ENCODE data around the gene THSD4. TPM values are rescaled to one million over a fixed set of nuclear protein-coding genes. Genes with fewer than 3 reads are reported as not detected.
A peak's percentile ranks its signal among the peaks of the same experiment; 100 is the strongest.

THSD4 gene
- total RNA-seq, 4 donors from 2014 or later = 10.7 to 59.5 (median 49.0) TPM

DNA sequence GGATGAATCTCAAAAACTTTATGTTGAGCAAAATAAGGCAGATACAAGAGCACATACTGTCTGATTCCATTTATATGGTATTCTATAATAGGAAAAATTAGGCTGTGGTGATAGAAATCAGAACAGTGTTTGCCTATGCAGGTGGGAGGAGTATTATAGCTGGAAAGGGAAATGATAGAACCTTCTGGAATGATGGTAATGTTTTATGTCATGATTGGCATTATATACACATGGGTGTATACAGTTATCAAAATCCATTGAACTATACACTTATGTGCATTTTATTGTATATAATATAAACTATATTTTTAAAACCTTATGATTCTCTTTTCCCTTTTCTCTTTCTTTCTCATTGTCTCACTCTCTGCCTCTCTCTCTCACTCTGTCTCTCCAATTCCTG, 156.1 kb downstream of the THSD4 start:
- TF ChIP-seq, protein P1, sequence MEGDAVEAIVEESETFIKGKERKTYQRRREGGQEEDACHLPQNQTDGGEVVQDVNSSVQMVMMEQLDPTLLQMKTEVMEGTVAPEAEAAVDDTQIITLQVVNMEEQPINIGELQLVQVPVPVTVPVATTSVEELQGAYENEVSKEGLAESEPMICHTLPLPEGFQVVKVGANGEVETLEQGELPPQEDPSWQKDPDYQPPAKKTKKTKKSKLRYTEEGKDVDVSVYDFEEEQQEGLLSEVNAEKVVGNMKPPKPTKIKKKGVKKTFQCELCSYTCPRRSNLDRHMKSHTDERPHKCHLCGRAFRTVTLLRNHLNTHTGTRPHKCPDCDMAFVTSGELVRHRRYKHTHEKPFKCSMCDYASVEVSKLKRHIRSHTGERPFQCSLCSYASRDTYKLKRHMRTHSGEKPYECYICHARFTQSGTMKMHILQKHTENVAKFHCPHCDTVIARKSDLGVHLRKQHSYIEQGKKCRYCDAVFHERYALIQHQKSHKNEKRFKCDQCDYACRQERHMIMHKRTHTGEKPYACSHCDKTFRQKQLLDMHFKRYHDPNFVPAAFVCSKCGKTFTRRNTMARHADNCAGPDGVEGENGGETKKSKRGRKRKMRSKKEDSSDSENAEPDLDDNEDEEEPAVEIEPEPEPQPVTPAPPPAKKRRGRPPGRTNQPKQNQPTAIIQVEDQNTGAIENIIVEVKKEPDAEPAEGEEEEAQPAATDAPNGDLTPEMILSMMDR (IDR thresholded peaks at IDR 0.05) = no peak
- no peak for TF ChIP-seq POLR2A (IDR thresholded peaks at IDR 0.05)
- Histone ChIP-seq H3K27ac (no peak overlapping the region), H3K4me3 (no peak overlapping the region), H3K36me3 (no peaks in the 10 kb centered on the region), H3K27me3 (no peaks in the 10 kb centered on the region), H3K9me3 (no peaks in the 10 kb centered on the region), H3K4me1 (no peaks in the 10 kb centered on the region)
- DNase-seq = no peak

DNA sequence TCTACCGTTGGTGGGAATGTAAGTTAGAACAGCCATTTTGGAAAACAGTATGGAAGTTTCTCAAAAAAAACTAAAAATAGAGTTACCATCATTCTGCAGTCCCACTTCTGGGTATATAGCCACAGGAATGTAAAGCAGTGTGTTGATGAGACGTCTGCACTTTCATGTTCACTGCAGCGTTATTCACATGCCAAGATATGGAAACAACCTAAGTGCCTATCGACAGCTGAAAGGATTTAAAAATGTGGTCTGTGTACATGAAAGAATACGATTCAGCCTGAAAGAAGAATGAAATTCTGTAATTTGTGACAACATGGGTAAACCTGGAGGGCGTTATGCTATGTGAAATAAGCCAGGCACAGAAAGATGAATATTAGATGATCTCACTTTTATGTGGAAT, 157.7 kb downstream of the THSD4 start:
- H3K4me1 ChIP-seq = peaks cover 0 to 2% (median 0%) of the 10 kb centered on the region in 4 donors
- no peak for DNase-seq
- no peaks in the 10 kb centered on the region for H3K36me3 ChIP-seq
- H3K9me3 ChIP-seq = no peaks in the 10 kb centered on the region
- H3K4me3 ChIP-seq = no peak overlapping the region
- H3K27ac ChIP-seq = no peak overlapping the region
- no peaks in the 10 kb centered on the region for H3K27me3 ChIP-seq
- no peak for TF ChIP-seq POLR2A (IDR thresholded peaks at IDR 0.05)
- TF ChIP-seq, protein P1 (IDR thresholded peaks at IDR 0.05) = no peak

DNA sequence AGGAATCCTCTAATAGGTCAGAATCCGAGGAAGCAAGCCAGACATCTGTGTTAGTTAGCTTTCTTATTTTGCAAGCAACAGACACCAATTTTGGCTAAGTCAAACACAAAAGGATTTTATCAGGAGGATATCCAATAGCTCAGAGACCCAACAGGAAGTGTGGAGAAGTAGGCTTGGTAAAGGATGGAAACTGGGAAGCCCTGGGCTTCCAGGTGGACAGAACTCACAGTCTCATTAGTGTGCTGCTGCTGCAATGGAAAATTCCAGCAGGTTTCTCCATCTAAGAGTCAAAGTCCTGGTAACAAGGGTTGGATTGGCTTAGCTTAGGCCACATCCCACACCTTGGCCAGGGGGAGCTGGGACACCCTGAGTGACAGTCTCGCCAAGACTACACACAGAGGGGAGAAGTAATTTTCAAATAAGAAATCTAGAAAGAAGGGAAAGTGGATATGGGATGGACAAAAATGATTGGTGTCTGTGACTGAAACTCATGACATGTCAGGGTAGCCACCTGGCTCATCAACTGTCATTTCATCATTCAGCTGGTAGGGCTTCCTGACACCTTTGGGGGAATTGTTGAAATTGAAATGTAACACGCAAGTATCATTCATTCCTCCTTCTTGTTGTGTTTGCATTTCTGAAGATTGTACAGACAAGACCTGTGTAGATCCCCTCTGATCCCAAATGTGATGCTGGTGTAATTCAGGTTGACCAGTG, 158.6 kb downstream of the THSD4 start:
- H3K4me1 ChIP-seq = peaks cover 0 to 12% (median 0%) of the 10 kb centered on the region in 4 donors
- no peaks in the 10 kb centered on the region for H3K36me3 ChIP-seq
- no peaks in the 10 kb centered on the region for H3K9me3 ChIP-seq
- no peaks in the 10 kb centered on the region for H3K27me3 ChIP-seq
- peak overlapping the region in 1 of 4 donors; percentile 38 for H3K27ac ChIP-seq
- TF ChIP-seq, protein P1 (IDR thresholded peaks at IDR 0.05) = no peak
- no peak for TF ChIP-seq POLR2A (IDR thresholded peaks at IDR 0.05)
- no peak overlapping the region for H3K4me3 ChIP-seq
- DNase-seq = no peak

DNA sequence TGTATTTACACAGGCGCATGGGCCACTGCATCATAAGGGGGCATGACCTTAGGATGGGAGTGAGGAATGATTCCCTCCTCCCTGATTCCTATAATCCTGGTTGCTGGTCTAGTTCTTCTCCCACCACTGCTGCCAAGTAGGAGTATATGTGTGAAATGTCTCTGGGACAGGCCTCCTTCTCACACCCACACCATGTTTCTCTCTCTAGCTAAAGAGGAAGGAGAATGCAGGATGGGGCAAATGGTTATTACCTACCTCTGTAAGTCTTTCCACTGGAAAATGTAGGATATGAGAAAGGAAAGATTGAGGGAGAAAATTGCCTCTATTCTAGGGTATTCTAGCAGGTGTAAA, 159.2 kb downstream of the THSD4 start:
- TF ChIP-seq, protein P1 (IDR thresholded peaks at IDR 0.05) = no peak
- no peak for TF ChIP-seq POLR2A (IDR thresholded peaks at IDR 0.05)
- Histone ChIP-seq H3K27me3 (no peaks in the 10 kb centered on the region), H3K4me1 (peaks cover 0 to 17% (median 0%) of the 10 kb centered on the region in 4 donors), H3K36me3 (no peaks in the 10 kb centered on the region), H3K9me3 (no peaks in the 10 kb centered on the region), H3K4me3 (no peak overlapping the region), H3K27ac (peak overlapping the region in 1 of 4 donors; percentile 61)
- no peak for DNase-seq

DNA sequence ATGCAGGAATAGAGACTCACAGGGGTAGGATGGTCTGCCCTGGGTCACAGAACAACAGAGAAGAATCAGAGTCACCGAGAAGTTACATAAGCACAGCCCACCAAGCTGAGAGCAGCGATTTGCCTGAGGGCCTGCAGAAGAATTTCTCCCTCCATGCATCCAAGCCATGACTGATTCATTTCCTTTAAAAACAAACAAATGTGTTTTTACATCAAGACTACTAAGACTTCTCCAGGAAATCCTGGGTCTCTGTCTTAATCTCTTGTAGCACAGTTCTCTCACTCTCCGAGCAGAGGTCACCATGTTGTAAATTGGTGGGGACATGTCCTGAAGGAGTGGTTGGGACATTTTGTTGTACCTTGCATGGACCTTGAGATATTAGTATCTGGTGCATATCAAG, 159.8 kb downstream of the THSD4 start:
- peaks cover 0 to 19% (median 0%) of the 10 kb centered on the region in 4 donors for H3K4me1 ChIP-seq
- TF ChIP-seq, protein P1 (IDR thresholded peaks at IDR 0.05) = no peak
- no peak for TF ChIP-seq POLR2A (IDR thresholded peaks at IDR 0.05)
- no peak overlapping the region for H3K4me3 ChIP-seq
- H3K36me3 ChIP-seq = no peaks in the 10 kb centered on the region
- no peaks in the 10 kb centered on the region for H3K27me3 ChIP-seq
- H3K27ac ChIP-seq = peak overlapping the region in 2 of 4 donors; percentile 61 to 64
- DNase-seq = peak in 1 of 3 donors; percentile 55
- no peaks in the 10 kb centered on the region for H3K9me3 ChIP-seq
